Measurements from ENCODE around the gene TOLLIP. TPM values are rescaled to one million over a fixed set of nuclear protein-coding genes. Genes with fewer than 3 reads are reported as not detected.

The TOLLIP gene
- total RNA-seq, 1 experiment from 2014 or later = 32.3 TPM

GRCh38 chr11:1352696-1353382 lies 43.4 kb upstream of the TOLLIP start:
- Histone ChIP-seq H3K4ac (ENCODE audit: low read depth, low read length) (no peak overlapping the region), H2AK5ac (ENCODE audit: insufficient read length, low read length) (no peak overlapping the region), H3K18ac (ENCODE audit: insufficient read length, low read depth, low read length) (no peak overlapping the region), H4K8ac (replicated peaks; ENCODE audit: insufficient read length, low read depth, low read length) (no peak overlapping the region), H3K9me3 (ENCODE audit: control insufficient read depth, low read depth, low read length) (no peaks in the 10 kb centered on the region), H3K4me2 (ENCODE audit: insufficient read depth, insufficient read length, low read length) (no peak overlapping the region), H3K9ac (ENCODE audit: extremely low read depth, insufficient read length, low read length) (no peak overlapping the region), H2BK15ac (ENCODE audit: low read depth, low read length) (no peak overlapping the region), H2BK120ac (ENCODE audit: low read depth, low read length, poor library complexity, severe bottlenecking) (no peak overlapping the region), H3K27me3 (ENCODE audit: insufficient read depth, low read length) (no peaks in the 10 kb centered on the region), H4K5ac (ENCODE audit: insufficient read length, low read depth, low read length) (no peak overlapping the region), H4K20me1 (ENCODE audit: control insufficient read depth, insufficient read depth, insufficient read length) (no peaks in the 10 kb centered on the region), H2BK20ac (ENCODE audit: low read depth, low read length, poor library complexity, severe bottlenecking) (no peak overlapping the region), H3K27ac (ENCODE audit: insufficient read length, low read depth, low read length) (no peak overlapping the region), H3K56ac (ENCODE audit: insufficient read length, low read depth, low read length) (no peak overlapping the region), H3K23me2 (ENCODE audit: insufficient read length, low read depth, low read length, poor library complexity, severe bottlenecking) (no peaks in the 10 kb centered on the region), H3K23ac (ENCODE audit: insufficient read length, low read depth, low read length) (no peak overlapping the region), H3K14ac (ENCODE audit: insufficient read depth, low read length) (no peak overlapping the region), H3T11ph (ENCODE audit: low read length) (no peak overlapping the region), H2BK5ac (ENCODE audit: insufficient read length, low read length) (no peak overlapping the region), H2AFZ (ENCODE audit: low read length) (no peak overlapping the region), H3K79me2 (ENCODE audit: insufficient read depth, low read length) (no peaks in the 10 kb centered on the region), H4K91ac (ENCODE audit: insufficient read length, low read depth, low read length) (no peak overlapping the region), H3K79me1 (ENCODE audit: insufficient read depth, low read depth, low read length, poor library complexity, severe bottlenecking) (no peaks in the 10 kb centered on the region), H2BK12ac (ENCODE audit: insufficient read length, low read depth, low read length) (no peak overlapping the region), H3K4me1 (ENCODE audit: insufficient read depth, low read length) (no peaks in the 10 kb centered on the region)
- H3K27me3 Mint-ChIP-seq (ENCODE audit: low read depth) = peaks cover 17% of the 10 kb centered on the region
- H3K4me1 Mint-ChIP-seq = peaks cover 6 to 21% of the 10 kb centered on the region in 2 experiments
- H3K4me3 Mint-ChIP-seq = no peak overlapping the region
- TF ChIP-seq CTCF (conservative IDR thresholded peaks at IDR 0.05) = no peak
- H3K9me3 Mint-ChIP-seq = no peaks in the 10 kb centered on the region; a peak in 2 of 5 replicates
- DNase-seq = no peak
- H3K27ac Mint-ChIP-seq = peak overlapping the region in 1 of 3 experiments; percentile 83; a peak in 2 of 7 replicates
- H3K36me3 Mint-ChIP-seq (ENCODE audit: insufficient read depth in 1 of 3, low read depth in 3 of 3) = peaks cover 0 to 3% (median 0%) of the 10 kb centered on the region in 3 experiments; a peak in 2 of 7 replicates
- WGBS (ENCODE audit: extremely low coverage, insufficient read length, low lambda C conversion rate) = no CpG with 5 or more reads among the region's 8 CpGs

Data from H9 (cell line).